H9 (cell line): ENCODE results near the gene ALPG. TPM values are rescaled to one million over a fixed set of nuclear protein-coding genes. Genes with fewer than 3 reads are reported as not detected.

Experiments
- DNase-seq: peaks from one replicate; pipeline ENCODE4 v3.0.0-alpha.2; 2017
- H2AFZ ChIP-seq: one replicate; pipeline ENCODE4 v1.6.1; 2013; ENCODE audit warnings: mild to moderate bottlenecking, low read length, control low read depth, moderate library complexity
- H2AK5ac ChIP-seq: 2 replicates; pipeline ENCODE4 v1.6.1; 2013; ENCODE audit warnings: low read length, control low read depth, mixed read lengths; ENCODE audit not compliant: insufficient read length
- H2BK120ac ChIP-seq: one replicate; pipeline ENCODE4 v1.6.1; 2013; ENCODE audit warnings: low read depth, mild to moderate bottlenecking, low read length, control low read depth, inconsistent platforms; ENCODE audit not compliant: poor library complexity, severe bottlenecking
- H2BK12ac ChIP-seq: 2 replicates; pipeline ENCODE4 v1.6.1; 2013; ENCODE audit warnings: low read length, control low read depth, mixed read lengths, low read depth; ENCODE audit not compliant: insufficient read length
- H2BK15ac ChIP-seq: 2 replicates; pipeline ENCODE4 v1.6.1; 2013; ENCODE audit warnings: low read depth, low read length, control low read depth
- H2BK20ac ChIP-seq: one replicate; pipeline ENCODE4 v1.6.1; 2013; ENCODE audit warnings: low read depth, mild to moderate bottlenecking, low read length, control low read depth, inconsistent platforms; ENCODE audit not compliant: poor library complexity, severe bottlenecking
- H2BK5ac ChIP-seq: 2 replicates; pipeline ENCODE4 v1.6.1; 2013; ENCODE audit warnings: low read length, control low read depth, mixed read lengths; ENCODE audit not compliant: insufficient read length
- H3K14ac ChIP-seq: 2 replicates; pipeline ENCODE4 v1.6.1; 2013; ENCODE audit warnings: low read length, control low read depth; ENCODE audit not compliant: insufficient read depth
- H3K18ac ChIP-seq: 2 replicates; pipeline ENCODE4 v1.6.1; 2013; ENCODE audit warnings: low read depth, mild to moderate bottlenecking, mixed read lengths, low read length, control low read depth; ENCODE audit not compliant: insufficient read length
- H3K23ac ChIP-seq: 2 replicates; pipeline ENCODE4 v1.6.1; 2013; ENCODE audit warnings: low read length, control low read depth, mixed read lengths, low read depth; ENCODE audit not compliant: insufficient read length
- H3K23me2 ChIP-seq: 2 replicates; pipeline ENCODE4 v1.6.1; 2013; ENCODE audit warnings: low read depth, mild to moderate bottlenecking, mixed read lengths, low read length, control low read depth; ENCODE audit not compliant: insufficient read length, poor library complexity, severe bottlenecking
- H3K27ac ChIP-seq: 2 replicates; pipeline ENCODE4 v1.5.1; 2013; ENCODE audit warnings: low read length, control low read depth, mixed read lengths, low read depth; ENCODE audit not compliant: insufficient read length
- H3K27me3 ChIP-seq: 2 replicates; pipeline ENCODE4 v1.6.1; 2013; ENCODE audit warnings: low read length, control low read depth, inconsistent platforms; ENCODE audit not compliant: insufficient read depth
- H3K4ac ChIP-seq: 2 replicates; pipeline ENCODE4 v1.6.1; 2013; ENCODE audit warnings: low read depth, mild to moderate bottlenecking, control low read depth, inconsistent platforms, low read length, moderate library complexity
- H3K4me1 ChIP-seq: 2 replicates; pipeline ENCODE4 v1.6.1; 2013; ENCODE audit warnings: low read length, control low read depth, inconsistent platforms; ENCODE audit not compliant: insufficient read depth
- H3K4me2 ChIP-seq: 2 replicates; pipeline ENCODE4 v1.6.1; 2013; ENCODE audit warnings: low read length, control low read depth, mixed read lengths; ENCODE audit not compliant: insufficient read length, insufficient read depth
- H3K56ac ChIP-seq: 2 replicates; pipeline ENCODE4 v1.6.1; 2013; ENCODE audit warnings: low read depth, mild to moderate bottlenecking, mixed read lengths, low read length, control low read depth; ENCODE audit not compliant: insufficient read length
- H3K79me1 ChIP-seq: 2 replicates; pipeline ENCODE4 v1.6.1; 2013; ENCODE audit warnings: low read depth, mild to moderate bottlenecking, moderate library complexity, low read length, control low read depth, inconsistent platforms; ENCODE audit not compliant: insufficient read depth, poor library complexity, severe bottlenecking
- H3K79me2 ChIP-seq: 2 replicates; pipeline ENCODE4 v1.6.1; 2013; ENCODE audit warnings: low read length, control low read depth, inconsistent platforms; ENCODE audit not compliant: insufficient read depth
- H3K9ac ChIP-seq: 2 replicates; pipeline ENCODE4 v1.6.1; 2013; ENCODE audit warnings: low read length, control low read depth, mixed read lengths; ENCODE audit not compliant: insufficient read length; ENCODE audit errors: extremely low read depth
- H3K9me3 ChIP-seq: one replicate; pipeline ENCODE4 v1.6.1; 2013; ENCODE audit warnings: low read depth, low read length, inconsistent platforms; ENCODE audit not compliant: control insufficient read depth
- H3T11ph ChIP-seq: one replicate; pipeline ENCODE4 v1.6.1; 2013; ENCODE audit warnings: mild to moderate bottlenecking, low read length, control low read depth, inconsistent platforms
- H4K20me1 ChIP-seq: one replicate; pipeline ENCODE4 v1.6.1; 2013; ENCODE audit not compliant: control insufficient read depth, insufficient read length, insufficient read depth
- H4K5ac ChIP-seq: 2 replicates; pipeline ENCODE4 v1.6.1; 2013; ENCODE audit warnings: low read depth, mild to moderate bottlenecking, mixed read lengths, low read length, control low read depth; ENCODE audit not compliant: insufficient read length
- H4K8ac ChIP-seq: replicated peaks from 2 replicates; pipeline ENCODE4 v1.6.1; 2013; ENCODE audit warnings: low read length, control low read depth, mixed read lengths, low read depth; ENCODE audit not compliant: insufficient read length
- H4K91ac ChIP-seq: 2 replicates; pipeline ENCODE4 v1.6.1; 2013; ENCODE audit warnings: low read depth, mild to moderate bottlenecking, moderate library complexity, mixed read lengths, low read length, control low read depth; ENCODE audit not compliant: insufficient read length
- H3K27ac Mint-ChIP-seq, 3 experiments: 2 replicates in 2 of 3; 3 replicates in 1 of 3; pipeline ENCODE4 v1.8.0; 2020 to 2021; ENCODE audit warnings: mixed read lengths in 3 of 3, mild to moderate bottlenecking in 1 of 3, moderate library complexity in 1 of 3
- H3K27me3 Mint-ChIP-seq: 2 replicates; pipeline ENCODE4 v1.8.0; 2021; ENCODE audit warnings: low read depth, mild to moderate bottlenecking, moderate library complexity, mixed read lengths
- H3K36me3 Mint-ChIP-seq, 3 experiments: 2 replicates in 2 of 3; 3 replicates in 1 of 3; pipeline ENCODE4 v1.8.0; 2020 to 2021; ENCODE audit warnings: low read depth in 3 of 3, mixed read lengths in 3 of 3; ENCODE audit not compliant: insufficient read depth in 1 of 3
- H3K4me1 Mint-ChIP-seq, 2 experiments: 2 replicates each; pipeline ENCODE4 v1.8.0; 2020; ENCODE audit warnings: mixed read lengths in 2 of 2
- H3K4me3 Mint-ChIP-seq, 2 experiments: 2 replicates in 1 of 2; 3 replicates in 1 of 2; pipeline ENCODE4 v1.8.0; 2020 to 2021; ENCODE audit warnings: mild to moderate bottlenecking in 2 of 2, mixed read lengths in 2 of 2, moderate library complexity in 1 of 2
- H3K9me3 Mint-ChIP-seq, 2 experiments: 2 replicates in 1 of 2; 3 replicates in 1 of 2; pipeline ENCODE4 v1.8.0; 2020; ENCODE audit warnings: mild to moderate bottlenecking in 2 of 2, mixed read lengths in 2 of 2, moderate library complexity in 1 of 2
- WGBS: extraction: QIAGEN DNeasy Blood & Tissue Kit; methylation state at CpG from one replicate; pipeline ENCODE4 v1.1.7; 2013; ENCODE audit warnings: missing lambda C conversion rate, low lambda C conversion rate, mixed read lengths; ENCODE audit not compliant: insufficient read length; ENCODE audit errors: extremely low coverage; 5-methylcytosine and 5-hydroxymethylcytosine counted together
- total RNA-seq: library from RNA; stranded (reverse); gene quantifications from 2 replicates; pipeline ENCODE4 v1.2.1, GENCODE V29; 2021
- TF ChIP-seq, protein P1 (sequence below): fragments of 200-600 bp; sonication (generic); conservative IDR thresholded peaks from 3 replicates; pipeline ENCODE4 v1.8.0; 2021; ENCODE audit warnings: antibody characterized with exemption, mild to moderate bottlenecking

The ALPG gene
- total RNA-seq, 1 experiment from 2014 or later, result 1.3 TPM

DNA sequence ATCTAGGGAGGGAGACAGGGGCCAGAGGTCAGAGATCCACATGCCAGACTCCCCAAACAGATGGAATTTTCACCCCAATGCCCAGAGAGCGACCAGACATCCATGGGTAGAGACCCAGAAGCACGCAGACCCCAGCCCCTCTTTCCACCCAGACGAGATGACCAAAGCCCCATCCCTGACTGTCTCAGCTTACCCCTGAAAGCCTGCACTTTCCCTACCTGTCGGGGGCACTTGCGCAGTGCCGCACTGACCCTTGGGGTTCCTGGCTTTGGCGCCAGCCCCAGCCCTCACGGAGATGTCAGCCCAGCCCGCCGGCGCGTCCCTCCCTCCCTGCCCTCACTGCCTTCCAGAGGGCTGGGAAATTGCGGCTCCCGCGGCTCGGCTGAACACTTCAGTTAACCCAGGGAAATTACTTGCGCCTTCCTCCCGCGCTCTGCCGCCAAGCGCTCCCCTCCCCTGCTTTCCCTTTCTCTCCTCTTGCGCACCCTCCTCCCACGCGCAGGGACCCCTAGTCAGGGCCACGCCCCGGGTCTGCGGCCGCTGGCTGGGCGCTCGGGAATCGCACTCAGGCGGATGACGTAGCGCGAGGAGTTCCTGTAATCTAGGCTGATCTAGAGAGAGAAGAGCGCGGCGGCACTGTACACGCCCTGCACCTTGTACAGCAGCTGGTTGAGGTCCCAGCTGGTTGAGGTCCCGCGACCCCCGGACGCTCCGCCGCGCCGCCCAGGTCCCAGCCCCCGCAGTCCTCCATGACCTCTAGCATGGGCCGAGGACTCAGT lies 12.0 kb downstream of the ALPG start:
- Histone ChIP-seq H3K27me3 (peaks cover 28% of the 10 kb centered on the region; the same call in 1 of the 2 replicates), H3K4me1 (peaks cover 2% of the 10 kb centered on the region; the same call in 1 of the 2 replicates), H2AFZ (no peak overlapping the region), H3K14ac (peak overlapping the region; percentile 81), H3K23me2 (peaks cover 23% of the 10 kb centered on the region), H3T11ph (no peak overlapping the region), H2BK15ac (no peak overlapping the region), H3K79me2 (no peaks in the 10 kb centered on the region), H4K5ac (no peak overlapping the region), H2BK5ac (no peak overlapping the region), H4K8ac (no peak overlapping the region), H3K56ac (no peak overlapping the region), H3K18ac (peak overlapping the region; percentile 5), H3K23ac (no peak overlapping the region), H2BK120ac (no peak overlapping the region), H3K4me2 (peak overlapping the region; percentile 81), H2BK20ac (no peak overlapping the region), H3K27ac (no peak overlapping the region), H2AK5ac (no peak overlapping the region), H3K9me3 (no peaks in the 10 kb centered on the region), H4K20me1 (peaks cover 7% of the 10 kb centered on the region), H4K91ac (no peak overlapping the region), H3K79me1 (no peaks in the 10 kb centered on the region), H3K4ac (no peak overlapping the region), H3K9ac (no peak overlapping the region), H2BK12ac (no peak overlapping the region)
- peaks cover 9 to 75% (median 46%) of the 10 kb centered on the region in 3 experiments for H3K36me3 Mint-ChIP-seq
- H3K4me1 Mint-ChIP-seq, result peaks cover 33% of the 10 kb centered on the region in 2 experiments
- TF ChIP-seq, protein P1, sequence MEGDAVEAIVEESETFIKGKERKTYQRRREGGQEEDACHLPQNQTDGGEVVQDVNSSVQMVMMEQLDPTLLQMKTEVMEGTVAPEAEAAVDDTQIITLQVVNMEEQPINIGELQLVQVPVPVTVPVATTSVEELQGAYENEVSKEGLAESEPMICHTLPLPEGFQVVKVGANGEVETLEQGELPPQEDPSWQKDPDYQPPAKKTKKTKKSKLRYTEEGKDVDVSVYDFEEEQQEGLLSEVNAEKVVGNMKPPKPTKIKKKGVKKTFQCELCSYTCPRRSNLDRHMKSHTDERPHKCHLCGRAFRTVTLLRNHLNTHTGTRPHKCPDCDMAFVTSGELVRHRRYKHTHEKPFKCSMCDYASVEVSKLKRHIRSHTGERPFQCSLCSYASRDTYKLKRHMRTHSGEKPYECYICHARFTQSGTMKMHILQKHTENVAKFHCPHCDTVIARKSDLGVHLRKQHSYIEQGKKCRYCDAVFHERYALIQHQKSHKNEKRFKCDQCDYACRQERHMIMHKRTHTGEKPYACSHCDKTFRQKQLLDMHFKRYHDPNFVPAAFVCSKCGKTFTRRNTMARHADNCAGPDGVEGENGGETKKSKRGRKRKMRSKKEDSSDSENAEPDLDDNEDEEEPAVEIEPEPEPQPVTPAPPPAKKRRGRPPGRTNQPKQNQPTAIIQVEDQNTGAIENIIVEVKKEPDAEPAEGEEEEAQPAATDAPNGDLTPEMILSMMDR, result no peak
- DNase-seq, result no peak
- WGBS, result no CpG with 5 or more reads among the region's 49 CpGs
- peaks cover 14% of the 10 kb centered on the region in 2 experiments for H3K9me3 Mint-ChIP-seq
- H3K27ac Mint-ChIP-seq, result peak overlapping the region in 1 of 3 experiments; percentile 15; a peak in 1 of 7 replicates
- H3K27me3 Mint-ChIP-seq, result peaks cover 56% of the 10 kb centered on the region
- H3K4me3 Mint-ChIP-seq, result peak overlapping the region; percentile 83 to 84
